ENCODE measurements around the gene DDX1. TPM values are rescaled to one million over a fixed set of nuclear protein-coding genes. Genes with fewer than 3 reads are reported as not detected.
A peak's percentile ranks its signal among the peaks of the same experiment; 100 is the strongest.
"Not testable (repeated sequence)": the region's sequence is repeated elsewhere in the genome, so short reads cannot be mapped to it uniquely, and the experiment has no call there.

The DDX1 gene
- total RNA-seq (2014; rRNA removed; shearing (Covaris generic)), result 46.2 and 53.1 TPM in 2 replicates

DNA sequence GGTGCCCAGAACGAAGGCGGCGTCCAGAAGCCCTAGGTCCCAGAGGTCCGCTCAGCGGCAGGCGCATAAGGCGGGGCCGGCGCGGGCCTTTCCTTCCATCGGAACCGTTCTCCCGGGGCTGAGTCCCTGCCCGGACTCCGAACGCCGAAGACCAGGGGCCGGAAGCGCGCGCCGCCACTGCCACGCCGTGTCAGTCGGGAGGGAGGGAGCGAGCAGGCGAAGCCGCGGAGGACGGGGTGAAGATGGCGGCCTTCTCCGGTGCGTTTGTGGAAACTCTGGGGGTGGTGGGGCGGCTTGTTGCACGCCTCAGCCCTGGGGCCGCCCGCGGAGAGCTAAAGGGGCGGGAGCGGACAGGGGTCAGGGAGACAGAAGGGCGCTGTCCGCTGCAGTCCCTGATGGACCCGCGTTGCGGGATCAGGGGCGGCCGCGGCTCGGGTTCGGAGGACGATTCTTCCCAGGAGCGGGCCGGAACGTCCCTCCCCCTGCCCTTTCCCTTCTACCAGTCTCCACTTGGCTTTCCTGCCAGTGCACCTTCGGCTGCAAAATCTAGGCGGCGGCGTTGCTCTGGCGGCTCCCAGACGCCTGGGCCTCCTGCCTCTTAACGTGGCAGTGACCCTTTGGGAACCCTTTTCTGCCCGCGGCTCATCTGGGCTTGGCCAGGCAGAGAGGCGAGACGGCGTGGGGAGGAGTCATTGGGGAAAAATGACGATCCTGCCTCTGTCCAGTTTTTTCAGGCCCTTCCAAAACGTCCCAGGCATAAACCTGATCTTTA, at the start of gene DDX1:
Gene DDX1, plus strand, starts transcription at position 177 of the 772 bp plus-strand sequence. Its CDS starts 66 bp downstream, at position 243.
- peak; percentile 48 for DNase-seq (ENCODE audit: low spot score)

GRCh38 chr2:15542269-15542668, 49.4 kb upstream of the DDX1 start:
- DNase-seq (ENCODE audit: low spot score), result not testable (repeated sequence)

DNA sequence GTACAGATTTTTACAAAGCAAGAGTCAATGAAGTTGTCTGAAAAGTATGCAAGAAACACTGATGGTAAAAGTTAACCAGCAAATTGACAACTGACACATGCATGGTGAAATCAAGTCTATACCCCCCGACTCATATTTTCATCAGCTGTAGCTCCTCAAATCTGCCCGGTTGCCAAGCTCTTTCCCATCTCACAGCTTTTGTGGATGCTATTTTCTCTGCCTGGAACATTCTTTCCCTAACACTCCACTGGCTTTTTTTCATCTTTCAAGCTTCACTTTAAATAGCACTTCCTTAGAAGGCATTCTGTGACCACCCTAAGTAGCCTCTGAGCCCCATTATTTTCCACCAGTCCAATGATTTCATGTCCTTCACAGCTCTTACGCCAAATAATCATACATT, 48.6 kb upstream of the DDX1 start:
- no peak for DNase-seq (ENCODE audit: low spot score)

DNA sequence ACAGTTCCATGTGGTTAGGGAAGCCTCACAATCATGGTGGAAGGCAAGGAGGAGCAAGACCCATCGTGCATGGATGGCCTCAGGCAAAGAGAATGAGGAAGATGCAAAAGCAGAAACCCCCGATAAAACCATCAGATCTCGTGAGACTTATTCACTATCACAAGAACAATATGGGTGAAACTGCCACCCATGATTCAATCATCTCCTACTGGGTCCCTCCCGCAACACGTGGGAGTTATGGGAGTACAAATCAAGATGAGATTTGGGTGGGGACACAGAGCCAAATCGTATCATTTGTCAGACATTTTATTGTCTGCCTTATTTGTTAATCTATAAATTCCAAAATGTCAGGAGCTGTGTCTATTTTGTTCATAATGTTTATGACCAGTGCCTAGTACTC, 48.1 kb upstream of the DDX1 start:
- DNase-seq (ENCODE audit: low spot score), result no peak

DNA sequence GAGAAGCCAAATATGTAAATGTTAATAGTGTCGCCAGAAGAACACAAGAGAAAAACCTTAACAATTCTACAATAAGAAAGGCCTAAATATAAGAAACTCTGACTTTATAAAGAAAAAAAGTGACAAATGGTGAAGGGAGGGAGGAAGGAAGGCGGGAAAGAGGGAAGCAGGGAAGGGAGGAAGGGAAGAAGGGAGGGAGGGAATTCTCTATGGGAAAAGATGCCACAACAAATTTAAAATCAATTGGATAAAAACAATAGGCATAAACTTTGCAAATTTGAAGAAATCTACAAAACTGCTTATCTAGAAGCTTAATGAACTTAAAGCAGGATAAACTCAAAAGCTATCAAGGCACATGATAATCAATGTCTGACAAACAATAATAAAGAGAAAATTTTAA, 47.4 kb upstream of the DDX1 start:
- no peak for DNase-seq (ENCODE audit: low spot score)

- no peak for DNase-seq (ENCODE audit: low spot score)
Measured at GRCh38 chr2:15546297-15547098, 45.2 kb upstream of the DDX1 start.

DNA sequence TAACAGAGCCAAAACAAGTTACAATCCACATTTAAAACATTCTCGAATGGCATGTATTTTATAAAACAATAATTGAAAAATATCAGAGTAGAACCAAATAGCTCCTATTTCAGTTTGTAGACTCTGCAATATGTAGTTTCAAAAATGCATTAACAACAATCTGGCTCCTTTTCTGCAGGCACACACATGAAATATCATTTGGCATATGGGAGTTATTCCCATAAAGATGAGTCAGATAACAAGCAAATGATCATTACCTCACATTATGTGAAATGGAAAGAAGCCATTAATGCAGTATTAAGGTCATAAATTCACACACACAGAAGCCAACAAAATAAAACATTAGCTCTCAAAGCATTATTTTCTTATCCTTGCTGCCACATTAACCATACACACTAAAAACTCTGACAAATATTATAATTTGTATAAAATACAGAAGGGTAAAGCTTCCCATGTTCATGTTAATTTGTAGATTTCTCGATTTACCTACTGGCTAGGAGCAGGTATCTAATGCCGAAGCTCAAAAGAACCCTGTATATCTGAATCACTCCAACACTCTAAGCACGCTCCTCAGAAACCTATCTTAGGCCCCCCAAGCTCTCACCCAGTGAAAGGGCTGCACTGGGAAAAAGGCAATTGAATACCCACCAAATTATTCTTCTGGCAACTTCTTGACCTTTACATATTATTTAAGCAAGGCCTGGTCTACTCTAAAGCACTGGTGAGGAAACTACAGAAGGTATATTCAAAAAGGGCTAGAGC, 44.4 kb upstream of the DDX1 start:
- DNase-seq (ENCODE audit: low spot score), result no peak

GRCh38 chr2:15548974-15549373, 42.7 kb upstream of the DDX1 start:
- DNase-seq (ENCODE audit: low spot score), result no peak

GRCh38 chr2:15553519-15553918, 38.1 kb upstream of the DDX1 start:
- no peak for DNase-seq (ENCODE audit: low spot score)

DNA sequence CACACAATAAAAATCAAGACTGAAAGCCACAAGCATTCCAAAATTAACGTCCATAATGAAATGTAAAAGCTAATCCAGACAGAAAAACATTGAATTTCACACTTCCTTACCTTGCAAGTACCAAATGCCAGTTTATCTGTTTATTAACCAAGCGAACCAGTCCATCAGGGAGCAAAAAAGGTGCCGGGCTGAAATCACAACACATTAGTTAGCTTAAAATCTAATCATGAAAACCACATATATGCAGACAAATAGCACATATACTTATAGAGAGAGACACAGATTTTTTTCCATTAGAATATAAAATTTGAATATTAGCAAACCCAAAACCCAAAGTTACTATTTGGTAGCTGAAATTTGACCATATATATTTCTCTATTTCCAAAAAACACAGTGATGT, 37.7 kb upstream of the DDX1 start:
- no peak for DNase-seq (ENCODE audit: low spot score)

DNA sequence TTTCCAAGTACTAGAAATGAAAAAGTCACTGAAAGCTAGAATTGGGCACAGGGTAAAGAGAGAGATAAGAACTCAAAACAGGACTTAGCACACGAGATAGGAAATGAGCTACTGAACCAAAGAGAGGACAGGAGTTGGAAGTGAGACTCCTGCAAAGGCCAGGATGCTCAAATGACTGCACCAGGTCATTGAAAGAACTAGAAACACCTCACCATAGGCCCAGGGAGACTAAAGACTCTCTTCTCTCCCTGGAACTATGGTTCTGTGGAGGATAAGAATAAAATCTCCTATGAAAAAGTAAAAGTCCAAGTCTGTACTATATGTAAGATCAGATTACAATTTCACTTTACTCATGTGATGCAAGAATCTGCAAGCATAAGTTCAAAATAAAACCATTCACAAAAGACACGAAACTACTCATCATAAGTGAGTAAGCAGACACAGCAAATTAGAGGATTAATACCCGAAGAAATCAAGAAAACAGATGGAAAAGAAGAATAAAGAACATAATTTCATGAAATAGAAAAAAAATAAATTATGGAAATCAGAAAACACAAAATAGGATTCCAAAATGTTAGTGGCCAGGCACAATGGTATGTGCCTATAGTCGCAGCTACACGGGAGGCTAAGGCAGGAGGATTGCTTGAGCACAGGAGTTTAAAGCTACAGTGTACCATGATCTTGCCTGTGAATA, 37.0 kb upstream of the DDX1 start:
- no peak for DNase-seq (ENCODE audit: low spot score)

DNA sequence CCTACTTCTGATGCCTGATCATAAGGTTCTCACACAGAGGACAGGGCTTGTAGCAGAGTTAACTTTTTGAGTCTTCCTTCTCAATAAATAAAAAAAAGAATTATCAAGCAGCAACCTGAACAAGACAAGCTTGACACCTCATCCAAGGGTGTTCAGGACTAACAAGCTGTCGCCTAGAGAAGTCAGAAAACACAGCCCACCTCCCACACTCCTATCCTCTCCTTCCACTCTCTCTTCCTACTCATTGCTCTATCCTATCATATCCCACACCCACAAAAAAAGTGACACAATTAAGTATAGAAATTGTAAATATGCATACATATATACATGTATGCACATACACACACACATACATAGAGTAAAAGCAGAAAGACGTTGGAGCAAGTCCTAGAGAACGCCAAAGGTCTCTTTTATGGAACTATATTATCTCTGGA, 35.9 kb upstream of the DDX1 start:
- no peak for DNase-seq (ENCODE audit: low spot score)

GRCh38 chr2:15556311-15556930, 35.2 kb upstream of the DDX1 start:
- no peak for DNase-seq (ENCODE audit: low spot score)

- DNase-seq (ENCODE audit: low spot score), result no peak
Measured at GRCh38 chr2:15557887-15558311, 33.8 kb upstream of the DDX1 start.

- no peak for DNase-seq (ENCODE audit: low spot score)
Measured at GRCh38 chr2:15559379-15560139, 32.1 kb upstream of the DDX1 start.

DNA sequence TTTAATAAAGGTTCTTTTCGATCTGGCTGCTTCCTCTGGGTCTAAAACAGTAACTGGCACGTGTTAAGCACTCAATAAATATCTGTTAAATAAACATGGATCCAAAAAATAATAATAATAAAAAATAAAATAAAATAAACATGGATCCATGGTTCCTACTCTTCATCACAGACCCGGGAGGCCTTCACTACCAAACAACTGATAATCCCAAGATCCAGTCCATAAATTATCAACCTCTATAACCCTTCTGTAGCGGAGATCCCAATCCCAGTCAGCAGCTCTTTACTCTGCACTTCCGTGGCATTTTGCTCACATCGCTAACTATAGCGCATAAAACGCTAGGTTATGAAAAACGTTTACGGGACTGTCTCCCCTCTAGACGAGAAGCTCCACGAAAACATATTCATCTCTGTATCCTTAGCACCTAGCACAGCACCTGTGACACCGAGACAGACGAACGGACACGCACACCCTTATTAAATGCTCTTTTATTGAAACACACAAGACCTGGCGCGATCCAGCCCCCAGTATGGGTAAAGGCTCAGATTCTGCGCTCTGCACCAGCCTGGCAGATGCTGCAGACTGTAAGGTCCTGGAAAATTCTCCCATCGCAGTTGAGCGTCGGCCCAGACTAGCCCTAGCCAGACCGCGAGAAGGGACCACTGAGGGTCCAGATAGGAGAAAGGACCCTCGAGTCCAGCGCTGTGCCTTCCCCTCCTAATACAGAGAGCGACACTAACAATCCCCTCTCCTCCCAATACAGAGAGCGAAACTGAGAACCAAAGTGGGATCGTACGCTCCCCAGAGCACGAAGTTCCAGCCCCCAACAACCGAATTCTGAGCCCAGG, 31.3 kb upstream of the DDX1 start:
- no peak for DNase-seq (ENCODE audit: low spot score)

DNA sequence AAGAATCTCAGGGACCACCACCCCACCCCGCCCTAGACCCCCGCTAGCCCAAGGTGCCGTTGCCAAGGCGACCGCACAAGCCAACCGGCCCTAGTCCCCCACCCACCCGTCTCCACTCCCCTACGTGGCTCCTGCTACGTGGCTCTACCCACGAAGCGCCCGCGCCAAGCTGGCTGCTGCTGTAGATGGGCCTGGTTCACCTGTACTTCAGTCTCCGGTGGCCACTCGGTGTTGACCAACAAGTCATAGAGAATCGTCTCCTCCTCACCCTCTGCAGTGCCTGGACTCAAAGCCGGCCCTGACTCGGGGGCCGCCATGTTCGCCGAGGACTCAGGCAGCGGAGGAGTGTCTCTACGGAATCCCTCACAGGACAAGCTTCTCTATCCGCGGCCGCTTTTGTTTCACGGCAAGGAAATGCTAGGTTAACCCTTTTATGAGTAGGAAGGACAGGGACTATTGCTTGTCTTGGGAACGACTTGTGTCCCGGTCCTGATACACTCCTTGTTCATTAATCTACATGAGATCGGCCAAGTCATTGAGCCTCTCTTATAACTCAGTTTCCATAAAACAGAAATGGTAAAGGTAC, 30.6 kb upstream of the DDX1 start, which contains the start of gene NBAS:
Gene NBAS, minus strand, starts transcription at position 347 of the 586 bp plus-strand sequence. Its CDS starts 30 bp downstream, at position 317.
- DNase-seq (ENCODE audit: low spot score), result peak; percentile 60

DNA sequence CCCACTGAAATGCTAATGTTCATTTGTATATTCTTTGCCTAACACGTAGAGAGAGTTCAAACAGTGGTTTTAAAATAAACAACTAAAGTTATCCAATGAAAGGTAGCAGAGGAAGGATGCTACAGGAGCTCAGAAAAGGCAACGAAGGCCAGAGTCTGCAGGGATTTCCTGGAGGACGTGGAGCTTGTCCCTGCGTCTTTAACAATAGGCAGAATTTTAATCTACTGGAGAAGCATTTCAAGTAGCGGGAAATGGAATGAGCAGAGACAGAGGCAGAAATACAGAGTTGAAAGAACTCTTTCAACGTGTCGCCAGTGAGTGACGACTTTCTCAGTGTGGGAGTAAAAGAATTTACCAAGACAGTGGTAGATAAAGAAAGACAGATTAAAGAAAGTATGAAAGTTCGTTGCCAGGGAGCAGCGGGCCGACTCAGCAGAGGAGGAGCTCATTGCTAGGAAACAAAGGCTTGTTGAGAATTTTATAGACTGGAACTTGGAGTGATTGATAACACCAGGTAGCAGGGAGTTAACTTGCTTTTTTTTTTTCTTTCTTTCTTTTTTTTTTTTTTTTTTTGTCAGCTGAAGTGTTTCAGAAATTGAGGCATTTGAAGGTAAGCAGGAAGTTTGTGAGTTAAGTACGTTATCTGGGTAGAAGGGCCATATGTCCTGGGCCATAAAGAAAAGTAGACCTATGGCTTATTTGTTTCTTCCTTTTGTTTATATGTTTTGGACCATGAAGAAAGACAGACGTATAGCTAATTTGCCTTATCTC, 29.9 kb upstream of the DDX1 start:
- no peak for DNase-seq (ENCODE audit: low spot score)
